D341Med (cell line): ENCODE results near the gene KLHL25.

Experiments used
- DNase-seq: peaks from one replicate; pipeline ENCODE4 v3.0.0; 2012; ENCODE audit warnings: low spot score

The KLHL25 gene

GRCh38 chr15:85759376-85759775 lies 35.3 kb downstream of the KLHL25 start:
- no peak for DNase-seq

GRCh38 chr15:85758655-85758978 lies 36.1 kb downstream of the KLHL25 start:
- no peak for DNase-seq

GRCh38 chr15:85757939-85758654 lies 36.6 kb downstream of the KLHL25 start:
- DNase-seq: no peak

GRCh38 chr15:85757073-85757938 lies 37.4 kb downstream of the KLHL25 start:
- DNase-seq: peak; percentile 21

GRCh38 chr15:85756411-85757072 lies 38.2 kb downstream of the KLHL25 start:
- DNase-seq: peak; percentile 14

GRCh38 chr15:85755942-85756341 lies 38.8 kb downstream of the KLHL25 start:
- no peak for DNase-seq

GRCh38 chr15:85755471-85755870 lies 39.3 kb downstream of the KLHL25 start:
- DNase-seq: peak; percentile 24

GRCh38 chr15:85754989-85755388 lies 39.7 kb downstream of the KLHL25 start:
- peak; percentile 36 for DNase-seq

- DNase-seq: peak; percentile 26
These were observed 40.8 kb downstream of the KLHL25 start for GRCh38 chr15:85753791-85754452.

- DNase-seq: no peak
These were observed 41.5 kb downstream of the KLHL25 start for GRCh38 chr15:85753261-85753660.

GRCh38 chr15:85752491-85752961 lies 42.2 kb downstream of the KLHL25 start:
- peak; percentile 29 for DNase-seq

- DNase-seq: no peak
These were observed 42.6 kb downstream of the KLHL25 start for GRCh38 chr15:85752124-85752475.

GRCh38 chr15:85751291-85752123 lies 43.2 kb downstream of the KLHL25 start:
- DNase-seq: peak; percentile 36

- peak; percentile 33 for DNase-seq
These were observed 44.1 kb downstream of the KLHL25 start for GRCh38 chr15:85750319-85751290.

- DNase-seq: peak; percentile 33
These were observed 45.2 kb downstream of the KLHL25 start for GRCh38 chr15:85749261-85750151.

- peak; percentile 44 for DNase-seq
These were observed 46.0 kb downstream of the KLHL25 start for GRCh38 chr15:85748729-85749128.

GRCh38 chr15:85748176-85748575 lies 46.5 kb downstream of the KLHL25 start:
- no peak for DNase-seq

GRCh38 chr15:85746641-85747040 lies 48.1 kb downstream of the KLHL25 start:
- DNase-seq: no peak

- peak; percentile 9 for DNase-seq
These were observed 49.1 kb downstream of the KLHL25 start for GRCh38 chr15:85745525-85746150.
